GM19193 (cell line): Measurements from ENCODE around the gene ANKZF1.

Experiments used
- POLR2A ChIP-seq: IDR thresholded peaks from 4 replicates; pipeline ENCODE4 v1.6.1; 2011; ENCODE audit not compliant: insufficient read depth, insufficient read length; ENCODE audit errors: extremely low read depth

The ANKZF1 gene

GRCh38 chr2:219218217-219218731, 11.3 kb upstream of the ANKZF1 start:
- TF ChIP-seq POLR2A = no peak

- peak; percentile 87 for TF ChIP-seq POLR2A
Measured at GRCh38 chr2:219218732-219219701, 10.6 kb upstream of the ANKZF1 start, which contains the start of gene ABCB6. Gene ABCB6 (minus strand): TSS chr2:219218958. CDS start chr2:219218673, 285 bp downstream.

- no peak for TF ChIP-seq POLR2A
Measured at GRCh38 chr2:219219784-219220532, 9.6 kb upstream of the ANKZF1 start.

GRCh38 chr2:219220652-219221402, 8.8 kb upstream of the ANKZF1 start:
- no peak for TF ChIP-seq POLR2A

- no peak for TF ChIP-seq POLR2A
Measured at GRCh38 chr2:219221957-219222518, 7.6 kb upstream of the ANKZF1 start.

- no peak for TF ChIP-seq POLR2A
Measured at GRCh38 chr2:219223831-219224610, 5.6 kb upstream of the ANKZF1 start.

GRCh38 chr2:219225350-219225749, 4.3 kb upstream of the ANKZF1 start:
- TF ChIP-seq POLR2A = no peak

GRCh38 chr2:219228041-219228910, 1.3 kb upstream of the ANKZF1 start:
- TF ChIP-seq POLR2A = no peak

GRCh38 chr2:219228911-219229304, 698 bp upstream of the ANKZF1 start:
- no peak for TF ChIP-seq POLR2A

GRCh38 chr2:219230059-219230540, 494 bp downstream of the ANKZF1 start:
- no peak for TF ChIP-seq POLR2A

GRCh38 chr2:219234331-219234730, 4.7 kb downstream of the ANKZF1 start:
- no peak for TF ChIP-seq POLR2A

- no peak for TF ChIP-seq POLR2A
Measured at GRCh38 chr2:219243291-219243761, 13.7 kb downstream of the ANKZF1 start.
